GM10248 (cell line): ENCODE data around the gene PRPF6.
"Not testable (repeated sequence)": the region's sequence is repeated elsewhere in the genome, so short reads cannot be mapped to it uniquely, and the experiment has no call there.

Experiments used
- CTCF ChIA-PET: fragments of 300-600 bp; sonication (Branson Sonifier 250); formaldehyde crosslinking; extraction: SDS; loops from one replicate; lab custom pipeline; 2021; ENCODE audit warnings: antibody characterized with exemption; lab: Yijun Ruan, JAX
- POLR2A ChIA-PET: fragments of 350-650 bp; sonication (Branson Sonifier 250); formaldehyde crosslinking; extraction: SDS; loops from one replicate; lab custom pipeline; 2020; ENCODE audit warnings: antibody characterized with exemption; lab: Yijun Ruan, JAX
- DNase-seq: peaks from one replicate; pipeline ENCODE4 v3.0.0; 2012; ENCODE audit errors: extremely low spot score
- TF ChIP-seq, protein P1 (sequence below): IDR thresholded peaks from 2 replicates; pipeline ENCODE4 v1.5.1; 2012; ENCODE audit warnings: mild to moderate bottlenecking, low read depth; ENCODE audit errors: extremely low read depth, missing control alignments, control extremely low read depth

Gene PRPF6

DNA sequence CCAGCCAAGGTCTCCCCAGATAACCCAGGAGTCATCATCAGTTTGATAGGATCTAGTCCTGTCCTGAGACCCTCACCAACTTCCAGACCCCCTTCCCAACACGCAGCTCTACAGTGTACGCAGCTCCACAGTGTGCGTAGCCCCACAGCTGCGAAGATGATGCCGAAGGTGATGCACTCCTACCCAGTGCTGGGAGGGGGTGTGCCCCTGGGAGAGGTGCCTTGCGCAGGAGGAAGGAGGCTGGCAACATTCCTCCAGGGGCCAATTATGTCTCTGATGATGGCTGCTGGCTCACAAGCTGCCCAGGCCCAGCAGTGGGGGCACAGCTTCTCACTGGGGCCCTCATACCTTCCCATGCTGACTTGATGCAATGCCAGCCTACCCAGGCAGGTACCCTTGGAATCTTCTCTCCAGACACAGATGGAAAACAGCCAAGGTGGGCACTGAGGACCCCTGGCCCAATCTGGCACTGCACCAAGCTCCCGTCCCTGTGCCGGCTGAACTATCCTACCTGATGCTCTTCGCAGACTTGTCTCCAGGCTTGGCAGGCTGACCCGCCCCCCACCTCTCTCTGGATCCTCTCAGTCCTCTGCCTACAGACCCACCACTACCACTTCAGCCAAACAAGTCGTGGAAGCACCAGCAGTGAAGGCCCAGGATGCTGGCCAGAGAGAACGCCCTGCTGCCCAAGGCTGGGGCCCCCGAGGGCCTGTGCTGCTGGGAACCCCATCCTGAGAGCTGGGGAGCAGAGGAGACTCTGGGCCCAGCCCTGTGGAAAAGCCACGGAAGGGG lies 12.6 kb upstream of the PRPF6 start:
- CTCF ChIA-PET, result interaction anchor here (1.8 kb wide), 1 partner anchor 12 kb away, joined by 10 read pairs; the partner anchor contains the start of genes PRPF6 and SAMD10
- POLR2A ChIA-PET, result interaction anchor here (1.0 kb wide), 1 partner anchor 11 kb away, joined by 3 read pairs; the partner anchor contains the start of gene SAMD10
- DNase-seq, result no peak
- TF ChIP-seq, protein P1, sequence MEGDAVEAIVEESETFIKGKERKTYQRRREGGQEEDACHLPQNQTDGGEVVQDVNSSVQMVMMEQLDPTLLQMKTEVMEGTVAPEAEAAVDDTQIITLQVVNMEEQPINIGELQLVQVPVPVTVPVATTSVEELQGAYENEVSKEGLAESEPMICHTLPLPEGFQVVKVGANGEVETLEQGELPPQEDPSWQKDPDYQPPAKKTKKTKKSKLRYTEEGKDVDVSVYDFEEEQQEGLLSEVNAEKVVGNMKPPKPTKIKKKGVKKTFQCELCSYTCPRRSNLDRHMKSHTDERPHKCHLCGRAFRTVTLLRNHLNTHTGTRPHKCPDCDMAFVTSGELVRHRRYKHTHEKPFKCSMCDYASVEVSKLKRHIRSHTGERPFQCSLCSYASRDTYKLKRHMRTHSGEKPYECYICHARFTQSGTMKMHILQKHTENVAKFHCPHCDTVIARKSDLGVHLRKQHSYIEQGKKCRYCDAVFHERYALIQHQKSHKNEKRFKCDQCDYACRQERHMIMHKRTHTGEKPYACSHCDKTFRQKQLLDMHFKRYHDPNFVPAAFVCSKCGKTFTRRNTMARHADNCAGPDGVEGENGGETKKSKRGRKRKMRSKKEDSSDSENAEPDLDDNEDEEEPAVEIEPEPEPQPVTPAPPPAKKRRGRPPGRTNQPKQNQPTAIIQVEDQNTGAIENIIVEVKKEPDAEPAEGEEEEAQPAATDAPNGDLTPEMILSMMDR, result no peak

DNA sequence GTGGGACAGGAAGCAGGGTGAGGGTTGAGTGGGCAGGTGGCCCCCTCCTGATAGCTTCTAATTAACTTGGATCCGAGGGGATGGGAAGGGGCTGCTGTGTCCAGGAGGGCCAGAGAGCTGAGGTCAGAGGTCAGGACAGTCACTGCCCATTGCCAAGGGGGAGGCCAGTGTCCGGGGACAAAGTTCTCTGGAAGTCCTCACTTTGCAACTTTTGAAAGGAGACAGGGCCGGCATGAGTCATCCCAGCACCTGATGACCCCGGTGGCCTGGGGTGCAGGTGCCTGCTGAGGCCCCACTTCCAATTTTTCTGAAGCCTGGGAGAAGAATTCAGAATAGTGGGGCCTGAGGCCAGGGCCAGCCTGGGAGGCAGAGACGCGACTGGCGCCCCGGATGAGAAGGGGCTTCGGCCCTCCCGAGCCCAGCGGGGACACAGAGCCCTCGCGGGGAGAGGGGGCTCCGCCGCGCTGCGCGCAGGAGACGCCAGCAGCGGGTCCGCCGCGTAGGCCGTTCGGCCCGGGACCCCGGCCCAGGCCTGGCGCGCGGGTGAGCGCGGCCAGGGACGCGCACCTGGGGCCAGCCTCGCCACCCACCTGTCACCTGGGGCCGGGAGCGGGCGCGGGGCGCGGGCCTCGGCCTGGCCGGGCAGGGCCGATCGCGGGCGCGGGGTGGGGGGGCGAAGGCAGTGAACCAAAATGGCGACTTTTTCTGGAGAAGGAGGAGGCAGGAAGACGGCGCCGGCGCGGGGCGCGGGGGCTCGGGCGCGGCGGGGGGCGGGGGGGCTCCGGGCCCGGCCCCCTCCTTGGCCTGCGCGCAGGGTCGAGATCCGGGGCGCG lies 11.8 kb upstream of the PRPF6 start:
- no peak for DNase-seq
- ChIA-PET POLR2A (interaction anchor here (1.0 kb wide), 1 partner anchor 10 kb away, joined by 3 read pairs; the partner anchor contains the start of gene SAMD10), CTCF (interaction anchor here (1.8 kb wide), 1 partner anchor 11 kb away, joined by 10 read pairs; the partner anchor contains the start of genes PRPF6 and SAMD10)
- TF ChIP-seq, protein P1, result no peak

DNA sequence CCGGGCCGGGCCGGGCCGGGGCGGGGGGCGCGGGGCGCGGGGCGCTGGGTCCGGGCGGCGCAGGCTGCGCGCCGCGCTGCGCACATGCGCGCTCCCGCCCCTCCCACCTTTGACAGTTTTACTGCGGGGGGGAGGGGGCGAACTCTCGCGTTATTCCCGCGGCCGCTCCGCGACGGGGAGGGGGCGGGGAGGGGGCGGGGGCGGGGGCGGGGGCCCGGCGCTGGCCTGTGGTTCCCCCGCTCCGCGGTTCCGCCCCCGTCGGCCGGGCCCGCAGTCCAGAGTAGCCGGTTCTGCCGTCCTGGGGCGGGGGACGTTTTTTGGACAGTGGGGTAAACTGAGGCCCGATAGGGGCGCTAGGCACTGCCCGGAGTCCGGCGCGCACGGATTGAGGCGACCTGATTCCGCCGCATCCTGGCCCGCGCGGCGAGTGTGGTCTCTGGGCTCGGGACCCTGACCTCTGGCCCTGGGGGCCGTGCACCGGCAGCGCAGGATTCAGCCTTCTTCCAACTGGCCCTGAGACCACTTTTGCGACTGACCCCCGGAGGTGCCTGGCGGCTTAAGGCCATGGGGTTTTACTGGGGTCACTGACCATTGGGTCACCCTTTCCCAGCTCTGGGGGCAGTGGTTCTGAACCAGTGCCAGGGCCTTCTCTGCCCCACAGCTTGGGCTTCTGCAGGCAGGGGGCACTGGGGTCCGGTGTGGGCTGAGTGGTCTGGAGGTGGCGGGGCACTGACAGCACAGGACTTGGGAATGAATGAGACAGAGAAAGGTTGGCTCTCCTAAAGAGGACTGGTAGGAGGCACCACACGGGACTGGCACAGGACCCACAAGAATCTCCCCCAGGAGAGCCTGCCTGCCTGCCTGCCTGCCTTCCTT lies 10.9 kb upstream of the PRPF6 start, which contains the start of gene ZNF512B:
Gene ZNF512B (minus strand): TSS at position 93 of the 876 bp plus-strand sequence. CDS start 1,980 bp downstream, outside the sequence.
- DNase-seq, result peak; percentile 86
- TF ChIP-seq, protein P1, result no peak
- POLR2A ChIA-PET, result no interaction called here
- CTCF ChIA-PET, result no interaction called here

DNA sequence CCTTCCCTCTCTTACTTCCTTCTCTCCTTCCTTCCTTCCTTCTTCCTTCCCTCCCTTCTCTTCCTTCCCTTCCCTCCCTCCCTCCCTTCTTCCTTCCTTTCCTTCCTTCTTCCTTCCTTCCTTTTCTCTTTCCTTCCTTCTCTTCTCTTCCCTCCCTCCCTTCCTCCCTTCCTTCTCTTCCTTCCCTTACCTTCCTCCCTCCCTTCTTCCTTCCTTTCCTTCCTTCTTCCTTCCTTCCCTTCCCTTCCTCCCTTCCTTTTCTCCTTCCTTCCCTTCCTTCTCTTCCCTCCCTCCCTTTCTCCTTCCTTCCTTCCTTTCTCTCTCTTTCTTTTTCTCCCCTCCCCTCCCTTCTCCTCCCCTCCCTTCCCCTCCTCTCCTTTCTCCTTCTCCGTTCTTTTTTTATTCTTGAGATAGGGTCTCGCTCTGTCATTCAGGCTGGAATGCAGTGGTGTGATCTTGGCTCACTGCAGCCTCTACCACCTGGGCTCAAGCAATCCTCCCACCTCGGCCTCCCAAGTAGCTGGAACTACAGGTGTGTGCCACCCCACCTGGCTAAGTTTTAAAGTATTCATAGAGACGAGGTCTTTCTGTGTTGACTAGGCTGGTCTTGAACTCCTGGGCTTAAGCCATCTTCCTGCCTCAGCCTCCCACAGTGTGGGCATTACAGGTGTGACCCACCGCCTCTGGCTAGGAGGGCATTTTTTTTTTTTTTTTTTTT lies 10.1 kb upstream of the PRPF6 start:
- DNase-seq, result no peak
- TF ChIP-seq, protein P1, result no peak
- ChIA-PET POLR2A (no interaction called here), CTCF (no interaction called here)

DNA sequence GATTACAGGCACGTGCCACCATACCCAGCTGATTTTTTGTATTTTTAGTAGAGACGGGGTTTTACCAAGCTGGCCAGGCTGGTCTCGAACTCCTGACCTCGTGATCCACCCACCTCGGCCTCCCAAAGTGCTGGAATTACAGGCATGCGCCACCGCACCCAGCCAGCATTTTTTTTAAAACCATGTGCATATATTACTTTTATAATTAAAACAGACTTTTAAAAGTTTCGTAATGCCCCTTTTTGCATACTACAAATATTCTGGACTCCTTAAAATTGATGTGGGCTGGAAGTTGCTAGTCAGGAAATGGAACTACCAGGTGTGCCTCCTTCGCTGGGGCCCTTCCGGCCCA lies 9.0 kb upstream of the PRPF6 start:
- CTCF ChIA-PET, result interaction anchor here (4.6 kb wide), 1 partner anchor 66 kb away, joined by 33 read pairs; the partner anchor contains the start of gene C20orf204
- POLR2A ChIA-PET, result not testable (repeated sequence)

DNA sequence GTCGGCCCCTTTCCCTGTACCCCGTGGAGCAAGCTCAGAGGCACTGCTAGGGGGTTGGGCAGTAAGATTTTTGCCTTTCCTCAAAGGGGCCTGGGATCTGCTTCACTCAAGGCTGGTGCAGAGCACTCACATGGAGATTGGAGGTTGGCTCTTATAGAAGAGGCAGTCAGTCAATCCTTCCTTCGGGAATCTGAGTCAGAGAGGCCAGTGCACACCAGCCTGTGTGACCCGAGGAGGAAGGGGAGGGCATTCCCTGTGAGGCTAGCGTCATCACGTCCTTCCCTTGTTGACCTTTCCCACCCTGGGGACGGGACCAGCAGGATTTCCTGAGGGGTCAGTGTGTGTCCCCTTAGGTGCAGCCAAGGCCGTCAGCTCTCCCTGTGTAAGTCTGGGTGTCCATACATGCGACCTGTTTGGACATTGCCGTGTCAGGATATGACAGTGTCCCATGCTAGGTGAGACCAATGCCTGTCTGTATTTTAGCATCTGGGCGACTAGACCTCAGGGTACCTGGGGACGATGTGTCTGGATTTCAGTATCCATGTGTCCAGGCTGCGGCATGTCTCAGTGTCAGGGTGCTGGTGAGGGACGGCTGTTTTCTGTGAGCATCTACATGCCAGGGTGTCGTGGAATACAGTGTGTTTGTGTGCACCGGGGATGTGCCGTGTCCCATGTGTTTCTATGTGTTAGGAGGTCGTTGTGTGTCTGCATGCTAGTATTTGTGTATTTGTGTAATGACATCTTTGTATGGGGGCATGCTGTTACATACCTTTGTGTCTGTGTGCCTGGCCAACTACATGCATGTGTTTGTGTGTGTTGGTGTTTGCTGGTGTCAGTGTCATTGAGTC lies 8.4 kb upstream of the PRPF6 start:
- ChIA-PET CTCF (interaction anchor here (1.0 to 4.6 kb wide), 7 partner anchors 19 to 91 kb away, joined by 3 to 33 read pairs (median 7); partner anchors contain the start of gene C20orf204), POLR2A (interaction anchor here (0.6 kb wide), 1 partner anchor 10 kb away, joined by 4 read pairs; no protein-coding TSS in a partner anchor)
- TF ChIP-seq, protein P1, result no peak
- DNase-seq, result no peak

More for the DNA sequence above, 9.0 kb upstream of the PRPF6 start:
- DNase-seq, result not testable (repeated sequence)
